ENCODE data around the gene LAMP2. TPM values are rescaled to one million over a fixed set of nuclear protein-coding genes. Genes with fewer than 3 reads are reported as not detected.

The LAMP2 gene
- total RNA-seq, 5 donors from 2014 or later (not counting 1 experiment from before 2014, with no cell fraction given) = 21.5 to 32.2 (median 31.5) TPM

Other genes with a start within 250 kb of the LAMP2 start
- 10 to 100 TPM; 20.9 to 25.7 (median 22.1) TPM for gene ZBTB33, start 218.5 kb downstream of the LAMP2 start, total RNA-seq
- under 1 TPM in 2 of 5 donors, not detected in 3; 0.13 to 0.14 TPM for gene TMEM255A, start 157.8 kb downstream of the LAMP2 start, total RNA-seq
- not detected for gene ATP1B4, start 107.2 kb downstream of the LAMP2 start, total RNA-seq
- 10 to 100 TPM; 39.4 to 44.8 (median 43.1) TPM for gene CUL4B, start 91.7 kb upstream of the LAMP2 start, total RNA-seq
- gene MCTS1, start 134.8 kb upstream of the LAMP2 start, total RNA-seq = 10 to 100 TPM; 18.9 to 27.2 (median 25.3) TPM
- 10 to 100 TPM in 3 of 5 donors, 1 to 10 TPM in 2; 6.6 to 18.5 (median 14.8) TPM for gene C1GALT1C1, start 160.8 kb upstream of the LAMP2 start, total RNA-seq

Measured in T-cell (primary cell).